A204.1 (cell line): ENCODE measurements around the gene UGDH.
"Not testable (repeated sequence)": the region's sequence is repeated elsewhere in the genome, so short reads cannot be mapped to it uniquely, and the experiment has no call there.

Experiments used
- FAIRE-seq: peaks from 2 replicates; lab custom pipeline; 2012; peaks lifted over from hg19 to GRCh38; lab: Jason Lieb, UNC

The UGDH gene

GRCh38 chr4:39528061-39528465 is 824 bp upstream of the UGDH start:
- no peak for FAIRE-seq

GRCh38 chr4:39526765-39527295 is 409 bp downstream of the UGDH start:
- FAIRE-seq: no peak

DNA sequence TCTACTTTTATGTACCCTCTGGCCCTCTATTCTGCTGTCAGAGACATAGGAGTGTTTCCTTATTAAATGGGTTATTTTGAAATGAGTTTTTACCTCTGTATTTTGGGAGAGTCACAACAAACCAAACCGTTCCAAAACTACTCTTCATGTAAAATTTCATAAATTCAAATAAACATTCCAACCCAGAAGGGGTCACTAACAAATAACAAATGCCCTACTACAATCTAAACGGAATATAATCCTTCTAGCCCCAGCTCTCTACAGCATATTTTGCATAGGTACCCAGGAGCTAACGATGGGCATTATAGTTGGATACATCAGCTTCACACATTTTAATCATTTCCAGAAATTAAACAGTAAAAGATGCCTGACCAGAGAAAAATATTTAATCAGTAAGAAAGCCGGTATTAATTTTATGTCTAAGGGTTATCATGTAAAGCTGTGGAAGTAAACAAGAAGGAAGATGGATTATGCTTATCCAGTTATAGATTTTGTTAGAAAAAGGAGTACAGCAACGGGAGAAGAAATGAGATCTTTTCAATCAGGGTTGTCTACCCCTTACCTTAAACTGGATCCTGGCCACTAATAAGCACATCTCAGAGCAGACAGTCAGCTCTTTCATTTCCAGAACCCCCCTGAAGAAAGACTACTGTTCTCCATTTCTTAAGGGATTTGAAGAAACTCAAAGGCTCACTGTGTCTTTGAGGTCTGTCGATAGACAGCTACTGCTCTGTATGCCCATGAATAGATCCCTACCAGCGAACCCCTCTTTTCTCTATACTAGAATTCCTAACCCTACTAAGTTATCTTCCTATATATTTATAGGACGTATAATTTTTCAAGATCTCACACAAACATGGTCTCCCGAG is 1.2 kb downstream of the UGDH start:
- FAIRE-seq: no peak

GRCh38 chr4:39524161-39524957 is 2.9 kb downstream of the UGDH start:
- FAIRE-seq: no peak

DNA sequence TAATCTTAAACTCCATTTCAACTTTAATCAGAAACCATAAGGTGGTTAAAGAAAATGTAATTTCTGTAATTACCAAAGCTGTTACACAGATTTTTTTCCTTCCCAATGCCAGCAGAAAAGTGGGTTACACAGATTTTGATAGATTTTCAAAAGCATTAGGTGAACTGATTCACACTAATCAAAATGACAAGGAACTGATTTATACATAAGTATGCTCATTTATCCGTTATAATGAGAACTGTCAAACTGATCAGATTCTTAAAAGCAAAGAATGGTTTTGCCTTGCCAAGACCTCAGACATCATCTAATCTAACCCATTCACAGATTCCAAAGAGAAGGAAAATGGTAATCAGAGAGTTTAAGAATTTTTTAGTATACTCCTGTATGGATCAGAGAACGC is 5.2 kb downstream of the UGDH start:
- no peak for FAIRE-seq

DNA sequence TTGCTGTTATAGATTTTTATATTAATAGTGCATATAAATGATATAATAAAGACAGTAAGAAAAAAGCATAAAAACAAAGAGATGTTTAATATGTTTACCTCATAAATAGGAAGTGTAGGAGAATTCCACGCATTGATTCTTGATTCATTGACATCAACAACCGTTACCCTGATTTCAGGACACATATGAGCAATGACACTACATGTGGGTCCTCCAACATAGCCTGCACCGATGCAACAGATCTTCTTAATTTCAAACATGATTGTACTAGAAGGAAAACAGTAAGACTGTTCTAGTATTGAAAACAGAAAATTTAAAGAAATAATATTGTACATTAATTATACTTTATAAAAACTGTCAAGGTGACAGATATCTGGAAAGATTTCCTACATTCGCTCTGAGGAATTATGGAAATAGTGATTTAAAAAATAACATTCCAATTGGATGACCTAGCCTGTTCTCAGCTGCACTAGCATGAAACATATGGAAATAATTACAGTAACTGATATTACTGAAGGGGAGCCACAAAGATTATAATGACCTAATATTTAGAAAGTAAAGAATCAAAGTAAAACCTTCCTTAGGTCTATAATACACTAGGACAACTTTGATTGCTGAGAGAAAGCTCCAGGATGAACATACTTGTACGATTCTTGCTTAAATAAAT is 5.9 kb downstream of the UGDH start:
- peak; percentile 84 for FAIRE-seq

DNA sequence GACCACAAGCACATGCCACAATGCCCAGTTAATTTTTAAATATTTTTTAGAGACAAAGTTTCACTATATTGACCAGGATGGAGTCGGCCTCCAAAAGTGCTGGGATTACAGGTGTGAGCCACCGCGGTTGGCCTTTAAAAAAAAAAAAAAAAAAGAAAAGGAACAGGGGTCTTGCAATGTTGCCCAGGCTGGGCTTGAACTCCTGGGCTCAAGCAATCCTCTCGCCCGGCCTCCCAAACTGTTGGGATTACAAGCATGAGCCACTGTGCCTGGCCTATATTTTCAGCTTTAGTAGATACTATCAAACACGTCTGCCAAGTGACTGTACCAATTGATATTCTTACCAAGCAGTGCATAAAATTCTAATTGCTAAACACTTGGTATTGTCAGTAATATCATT is 8.8 kb downstream of the UGDH start:
- FAIRE-seq: no peak

- no peak for FAIRE-seq
Measured at GRCh38 chr4:39516407-39516966, 10.8 kb downstream of the UGDH start.

GRCh38 chr4:39515669-39516401 is 11.4 kb downstream of the UGDH start:
- not testable (repeated sequence) for FAIRE-seq

- no peak for FAIRE-seq
Measured at GRCh38 chr4:39514888-39515401, 12.3 kb downstream of the UGDH start.

DNA sequence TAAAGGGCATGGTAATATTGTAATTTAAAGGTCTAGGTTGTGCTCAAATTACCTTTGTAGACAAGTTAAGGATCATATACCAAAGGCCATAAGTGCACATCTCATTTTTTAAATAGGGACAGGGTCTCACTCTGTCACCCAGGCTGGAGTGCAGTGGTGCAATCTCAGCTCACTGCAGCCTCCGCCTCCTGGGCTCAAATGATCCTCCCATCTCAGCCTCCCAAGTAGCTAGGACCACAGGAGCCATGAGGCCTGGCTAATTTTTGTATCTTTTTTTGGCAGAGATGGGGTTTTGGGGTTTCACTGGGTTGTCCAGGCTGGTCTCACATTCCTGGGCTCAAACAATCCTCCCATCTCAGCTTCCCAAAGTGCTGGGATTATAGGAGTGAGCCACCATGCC is 13.0 kb downstream of the UGDH start:
- FAIRE-seq: not testable (repeated sequence)

DNA sequence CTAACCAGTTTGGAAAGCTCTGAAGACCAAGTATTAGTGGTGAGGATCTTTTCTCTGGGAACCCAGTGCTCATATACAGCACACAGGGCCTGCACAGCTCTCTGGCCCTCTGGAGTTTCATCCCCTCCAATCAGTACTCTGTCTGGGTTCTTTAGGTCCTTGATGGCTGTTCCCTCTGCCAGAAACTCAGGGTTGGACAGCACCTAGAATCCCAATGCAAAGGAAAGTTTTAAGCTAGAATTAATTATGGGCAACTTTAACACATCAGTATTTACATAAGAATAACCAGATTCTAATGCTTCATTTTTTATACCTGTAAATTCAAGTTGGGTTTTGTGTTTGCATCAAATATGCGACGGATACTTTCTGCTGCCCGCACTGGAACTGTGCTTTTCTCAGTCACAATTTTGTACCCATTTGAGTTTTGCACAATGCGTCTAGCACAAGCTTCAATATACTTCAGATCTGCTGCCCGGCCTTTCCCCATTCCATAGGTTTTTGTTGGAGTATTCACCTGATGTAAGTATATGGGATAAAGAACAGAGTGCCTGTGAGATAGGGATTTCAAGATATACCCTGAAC is 16.8 kb downstream of the UGDH start:
- FAIRE-seq: no peak

GRCh38 chr4:39505581-39505980 is 21.7 kb downstream of the UGDH start:
- no peak for FAIRE-seq

DNA sequence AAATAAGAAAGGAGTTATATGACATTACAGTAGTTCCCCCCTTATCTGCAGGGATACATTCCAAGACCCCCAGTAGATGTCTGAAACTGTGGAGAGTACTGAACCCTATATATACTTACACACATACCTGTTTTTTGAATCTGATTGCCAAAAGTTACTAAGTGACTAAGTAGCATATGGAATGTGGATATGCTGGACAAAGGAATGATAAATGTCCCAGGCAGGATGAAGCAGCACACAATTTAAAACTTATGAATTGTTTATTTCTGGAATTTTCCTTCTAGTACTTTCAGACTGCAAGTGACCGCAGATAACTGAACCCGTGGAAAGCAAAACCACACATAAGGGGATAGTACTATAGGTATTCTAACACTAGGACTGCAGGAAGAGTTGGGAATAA is 22.7 kb downstream of the UGDH start:
- no peak for FAIRE-seq

- not testable (repeated sequence) for FAIRE-seq
Measured at GRCh38 chr4:39502664-39503035, 24.6 kb downstream of the UGDH start.

GRCh38 chr4:39502019-39502663 is 25.1 kb downstream of the UGDH start:
- FAIRE-seq: peak; percentile 3

DNA sequence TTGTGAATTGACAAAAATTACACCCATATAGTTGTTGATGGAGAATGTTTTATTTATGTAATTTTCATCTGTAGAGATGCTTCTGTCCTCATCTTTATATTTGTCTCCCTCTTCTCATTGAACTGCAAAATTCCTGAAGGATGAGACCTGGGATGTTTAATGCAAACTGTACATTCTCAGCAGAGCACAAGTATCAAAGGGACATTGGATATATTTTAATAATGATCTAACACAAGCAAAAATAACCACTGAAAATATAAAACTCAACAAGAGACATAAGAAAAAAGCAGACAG is 28.6 kb downstream of the UGDH start:
- FAIRE-seq: no peak

DNA sequence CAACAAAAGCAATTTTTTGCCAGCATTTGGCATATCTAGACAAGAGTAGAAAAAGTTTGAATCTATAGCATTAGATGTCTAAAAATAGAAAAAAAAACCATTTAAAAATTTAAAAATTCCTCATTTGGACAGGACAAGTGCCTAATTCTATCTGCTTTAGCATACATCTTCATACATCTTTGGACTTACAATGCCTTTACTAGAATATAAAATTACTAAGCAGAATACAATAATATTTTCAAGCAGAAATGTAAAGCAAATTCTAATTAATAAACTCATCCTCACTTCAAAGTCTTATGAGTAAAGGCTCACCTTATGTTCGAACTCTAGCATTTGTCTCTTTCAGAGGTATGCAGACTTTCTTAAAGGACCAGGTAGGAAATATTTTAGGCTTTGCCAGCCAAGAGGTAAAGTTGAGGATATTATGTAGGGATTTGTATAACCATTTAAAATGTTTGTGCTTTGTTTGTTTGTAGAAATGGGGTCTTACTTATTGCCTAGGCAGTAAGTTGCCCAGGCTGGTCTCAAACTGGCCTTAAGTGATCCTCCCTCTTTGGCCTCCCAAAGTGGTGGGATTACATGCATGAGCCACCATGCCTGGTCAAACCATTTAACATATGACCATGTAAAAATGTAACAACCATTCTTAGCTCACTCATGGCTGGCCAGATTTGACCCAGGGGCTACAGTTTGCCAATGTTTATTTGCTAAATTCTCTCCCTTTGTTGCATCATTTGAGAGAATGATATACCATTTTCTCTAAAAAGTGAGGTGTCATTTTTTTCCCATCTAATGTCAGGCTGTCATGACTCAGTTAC is 29.1 kb downstream of the UGDH start:
- no peak for FAIRE-seq

DNA sequence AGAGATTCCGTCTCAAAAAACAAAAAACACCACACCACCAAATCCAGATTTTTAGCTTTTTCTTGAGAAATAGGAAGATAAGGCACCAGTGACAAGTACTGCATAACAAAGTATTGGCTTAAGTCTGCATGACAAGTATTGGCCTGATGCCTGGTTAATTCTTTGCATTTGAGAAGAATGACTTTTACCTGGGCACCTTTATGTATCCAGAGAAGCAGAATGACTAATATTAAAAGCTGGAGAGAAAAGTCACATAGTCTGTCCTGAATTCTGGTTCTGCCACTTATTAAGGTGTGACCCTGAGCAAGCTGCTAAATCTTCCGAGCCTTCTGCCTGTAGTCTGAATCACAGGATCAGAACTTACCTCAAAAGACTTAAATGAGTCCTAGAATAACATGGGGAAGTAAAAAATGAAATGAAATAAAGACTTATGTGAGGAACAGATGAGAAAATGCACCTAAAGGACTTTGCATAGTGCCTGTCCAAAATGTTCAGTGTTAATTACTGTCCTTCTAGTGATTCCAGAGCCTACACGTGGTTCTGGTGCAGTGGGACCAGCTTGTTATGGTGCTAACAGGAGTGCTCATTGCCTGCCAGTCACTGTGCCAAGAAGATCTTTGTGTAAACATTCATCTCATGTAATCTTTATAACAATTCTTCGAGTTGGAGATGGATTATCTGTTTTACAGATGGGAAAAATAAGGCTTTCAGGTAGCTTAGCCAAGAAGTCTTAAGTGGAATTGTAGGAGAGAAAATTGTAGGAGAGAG is 31.6 kb downstream of the UGDH start:
- FAIRE-seq: no peak
